DOHH2 (cell line): ENCODE results near the gene NEK7.

Source experiments
- H3F3A ChIP-seq: fragments of 200-600 bp; sonication (generic), shearing (Covaris generic); 2 replicates; pipeline ENCODE4 v1.6.0; 2016; ENCODE audit warnings: antibody characterized with exemption, mild to moderate bottlenecking; ENCODE audit not compliant: control insufficient read depth, insufficient read depth
- H3K27ac ChIP-seq: fragments of 200-600 bp; sonication (generic); 2 replicates; pipeline ENCODE4 v1.5.1; 2014; ENCODE audit warnings: low read depth, mild to moderate bottlenecking, low read length, moderate library complexity
- H3K27me3 ChIP-seq: fragments of 200-600 bp; sonication (generic); 2 replicates; pipeline ENCODE4 v1.6.1; 2014; ENCODE audit warnings: mild to moderate bottlenecking, low read length, mixed read lengths; ENCODE audit not compliant: control insufficient read depth
- H3K36me3 ChIP-seq: fragments of 200-600 bp; sonication (generic); 2 replicates; pipeline ENCODE4 v1.6.1; 2014; ENCODE audit warnings: mild to moderate bottlenecking, low read length, moderate library complexity, mixed read lengths; ENCODE audit not compliant: control insufficient read depth
- H3K4me1 ChIP-seq: fragments of 200-600 bp; sonication (generic); 2 replicates; pipeline ENCODE4 v1.6.1; 2014; ENCODE audit warnings: mild to moderate bottlenecking, low read length, mixed read lengths; ENCODE audit not compliant: control insufficient read depth
- H3K4me2 ChIP-seq: fragments of 200-600 bp; sonication (generic); 2 replicates; pipeline ENCODE4 v1.6.0; 2014; ENCODE audit warnings: mild to moderate bottlenecking, low read length, moderate library complexity
- H3K4me3 ChIP-seq: fragments of 200-600 bp; sonication (generic); 2 replicates; pipeline ENCODE4 v1.5.1; 2014; ENCODE audit warnings: mild to moderate bottlenecking, low read length, mixed read lengths
- H3K79me2 ChIP-seq: fragments of 200-600 bp; sonication (generic); 2 replicates; pipeline ENCODE4 v1.6.1; 2014; ENCODE audit warnings: mild to moderate bottlenecking, low read length, mixed read lengths; ENCODE audit not compliant: control insufficient read depth
- H3K9me2 ChIP-seq: fragments of 200-600 bp; sonication (generic); replicated peaks from 2 replicates; pipeline ENCODE4 v1.6.1; 2014; ENCODE audit warnings: mild to moderate bottlenecking, low read length, mixed read lengths; ENCODE audit not compliant: control insufficient read depth
- H3K9me3 ChIP-seq: fragments of 200-600 bp; sonication (generic); 2 replicates; pipeline ENCODE4 v1.6.1; 2014; ENCODE audit warnings: antibody characterized with exemption, low read length, mixed read lengths; ENCODE audit not compliant: control insufficient read depth, insufficient read depth
- H4K20me1 ChIP-seq: fragments of 200-600 bp; sonication (generic); 2 replicates; pipeline ENCODE4 v1.6.0; 2014; ENCODE audit warnings: low read depth, mild to moderate bottlenecking, antibody characterized with exemption, low read length, moderate library complexity; ENCODE audit not compliant: control insufficient read depth, insufficient read depth
- EZH2phosphoT487 ChIP-seq: fragments of 200-600 bp; sonication (generic); IDR thresholded peaks from 2 replicates; pipeline ENCODE4 v1.6.1; 2017; ENCODE audit warnings: borderline replicate concordance, mild to moderate bottlenecking, antibody characterized with exemption, low read length, moderate library complexity, mixed read lengths
- TF ChIP-seq, protein P1 (sequence below): fragments of 200-600 bp; sonication (generic); IDR thresholded peaks from one replicate; pipeline ENCODE4 v1.5.1; 2014; ENCODE audit warnings: antibody characterized with exemption, mild to moderate bottlenecking, low read depth, low read length; ENCODE audit not compliant: poor library complexity, severe bottlenecking

The NEK7 gene

DNA sequence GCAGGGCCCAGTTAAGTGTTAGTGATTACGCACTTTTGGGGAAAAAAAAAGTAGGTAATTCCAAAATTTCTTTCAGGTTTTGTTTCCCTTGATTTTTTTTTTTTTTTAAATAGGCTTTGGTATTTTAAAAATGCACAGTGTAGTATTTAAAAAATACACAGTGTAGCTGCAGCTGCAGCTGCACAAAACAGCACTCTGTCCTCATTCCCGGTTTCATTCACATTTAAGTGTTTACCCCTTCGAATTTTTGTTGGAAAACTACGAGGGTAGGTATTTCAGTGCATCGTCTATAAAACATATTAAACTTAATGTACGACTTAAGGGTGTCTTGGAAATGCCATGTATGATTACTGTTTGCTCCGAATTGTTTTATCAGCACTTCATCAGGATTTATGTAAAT, 3.4 kb downstream of the NEK7 start:
- peak overlapping the region; percentile 94; the same call in 1 of the 2 replicates for H3K4me3 ChIP-seq

DNA sequence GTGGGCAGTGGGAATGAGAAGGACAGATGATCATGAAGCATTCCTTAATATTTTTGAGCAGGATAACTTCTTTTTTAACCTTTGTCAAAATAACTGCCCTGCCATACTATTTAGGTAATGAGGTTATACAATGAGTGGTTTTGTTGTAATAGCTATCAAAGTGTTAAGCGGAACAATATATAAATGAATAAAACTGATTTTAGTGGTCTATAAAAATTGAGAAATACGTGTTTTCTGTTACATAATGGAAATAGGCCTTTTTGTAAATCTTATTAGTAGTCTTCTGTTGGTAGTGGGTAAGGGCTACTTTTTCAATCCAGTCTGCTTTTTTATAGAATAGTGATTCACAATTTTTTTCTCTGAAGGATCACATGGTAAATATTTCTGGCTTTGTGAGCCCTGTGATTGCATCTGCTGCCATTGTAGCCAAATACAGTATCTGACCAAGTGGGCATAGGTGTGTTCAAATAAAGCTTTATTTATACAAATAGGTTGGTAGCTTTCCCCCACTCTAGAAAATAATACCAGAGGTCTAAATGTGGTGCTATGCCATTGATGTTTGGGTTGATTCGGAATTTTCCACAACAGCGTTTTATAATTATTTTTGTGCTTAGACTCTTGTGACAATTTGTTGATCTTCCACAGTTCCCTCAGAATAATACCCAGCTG, 4.3 kb downstream of the NEK7 start:
- Histone ChIP-seq H3K27ac (no peak overlapping the region), H3K4me1 (peaks cover 42% of the 10 kb centered on the region), H3K9me2 (no peaks in the 10 kb centered on the region), H3K4me3 (no peak overlapping the region), H3K79me2 (peaks cover 89% of the 10 kb centered on the region), H4K20me1 (no peaks in the 10 kb centered on the region), H3K4me2 (no peak overlapping the region), H3F3A (peaks cover 12% of the 10 kb centered on the region), H3K9me3 (no peaks in the 10 kb centered on the region), H3K36me3 (no peaks in the 10 kb centered on the region), H3K27me3 (no peaks in the 10 kb centered on the region)
- TF ChIP-seq, protein P1, sequence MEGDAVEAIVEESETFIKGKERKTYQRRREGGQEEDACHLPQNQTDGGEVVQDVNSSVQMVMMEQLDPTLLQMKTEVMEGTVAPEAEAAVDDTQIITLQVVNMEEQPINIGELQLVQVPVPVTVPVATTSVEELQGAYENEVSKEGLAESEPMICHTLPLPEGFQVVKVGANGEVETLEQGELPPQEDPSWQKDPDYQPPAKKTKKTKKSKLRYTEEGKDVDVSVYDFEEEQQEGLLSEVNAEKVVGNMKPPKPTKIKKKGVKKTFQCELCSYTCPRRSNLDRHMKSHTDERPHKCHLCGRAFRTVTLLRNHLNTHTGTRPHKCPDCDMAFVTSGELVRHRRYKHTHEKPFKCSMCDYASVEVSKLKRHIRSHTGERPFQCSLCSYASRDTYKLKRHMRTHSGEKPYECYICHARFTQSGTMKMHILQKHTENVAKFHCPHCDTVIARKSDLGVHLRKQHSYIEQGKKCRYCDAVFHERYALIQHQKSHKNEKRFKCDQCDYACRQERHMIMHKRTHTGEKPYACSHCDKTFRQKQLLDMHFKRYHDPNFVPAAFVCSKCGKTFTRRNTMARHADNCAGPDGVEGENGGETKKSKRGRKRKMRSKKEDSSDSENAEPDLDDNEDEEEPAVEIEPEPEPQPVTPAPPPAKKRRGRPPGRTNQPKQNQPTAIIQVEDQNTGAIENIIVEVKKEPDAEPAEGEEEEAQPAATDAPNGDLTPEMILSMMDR = no peak
- TF ChIP-seq EZH2phosphoT487 = no peak

More for the DNA sequence above, 3.4 kb downstream of the NEK7 start:
- H3K9me3 ChIP-seq = no peaks in the 10 kb centered on the region
- peaks cover 80% of the 10 kb centered on the region for H3K79me2 ChIP-seq
- no peaks in the 10 kb centered on the region for H3K9me2 ChIP-seq
- H3K27ac ChIP-seq = no peak overlapping the region
- peaks cover 45% of the 10 kb centered on the region for H3K4me1 ChIP-seq
- no peak for TF ChIP-seq EZH2phosphoT487
- TF ChIP-seq, protein P1 = no peak
- H3K27me3 ChIP-seq = no peaks in the 10 kb centered on the region
- H3K4me2 ChIP-seq = peak overlapping the region; percentile 86
- peaks cover 12% of the 10 kb centered on the region for H3F3A ChIP-seq
- no peaks in the 10 kb centered on the region for H4K20me1 ChIP-seq
- H3K36me3 ChIP-seq = no peaks in the 10 kb centered on the region

DNA sequence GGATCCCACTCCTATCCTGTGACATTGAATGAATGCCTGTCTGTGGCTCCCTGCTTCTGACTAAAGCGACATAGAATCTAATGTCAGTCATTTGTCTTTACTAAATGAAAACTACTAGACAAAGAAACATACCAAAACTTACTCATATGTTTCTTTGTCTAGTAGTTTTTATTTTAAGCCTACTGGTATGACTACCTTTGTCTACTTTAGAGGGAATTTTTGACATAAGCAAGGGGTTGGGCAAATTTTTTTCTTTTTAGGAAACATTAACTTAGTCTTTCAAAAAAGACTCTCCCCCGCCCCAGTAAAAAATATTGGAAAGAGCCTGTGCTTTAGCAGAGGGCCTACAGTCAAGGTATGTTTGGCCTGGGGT, 4.9 kb downstream of the NEK7 start:
- H3K79me2 ChIP-seq = peaks cover 95% of the 10 kb centered on the region
- H3K4me3 ChIP-seq = no peak overlapping the region
- no peaks in the 10 kb centered on the region for H3K27me3 ChIP-seq
- H4K20me1 ChIP-seq = no peaks in the 10 kb centered on the region
- no peaks in the 10 kb centered on the region for H3K9me3 ChIP-seq
- no peaks in the 10 kb centered on the region for H3K36me3 ChIP-seq
- peaks cover 38% of the 10 kb centered on the region for H3K4me1 ChIP-seq
- H3K4me2 ChIP-seq = peak overlapping the region; percentile 38
- no peaks in the 10 kb centered on the region for H3K9me2 ChIP-seq
- no peak overlapping the region for H3K27ac ChIP-seq
- TF ChIP-seq, protein P1 = no peak
- no peak for TF ChIP-seq EZH2phosphoT487
- peaks cover 12% of the 10 kb centered on the region for H3F3A ChIP-seq
